Kidney epithelial cell (primary cell): ENCODE results near the gene HAPSTR1. TPM values are rescaled to one million over a fixed set of nuclear protein-coding genes. Genes with fewer than 3 reads are reported as not detected.
A peak's percentile ranks its signal among the peaks of the same experiment; 100 is the strongest.
"Not testable (repeated sequence)": the region's sequence is repeated elsewhere in the genome, so short reads cannot be mapped to it uniquely, and the experiment has no call there.

Experiments
- DNase-seq: peaks from one replicate; pipeline ENCODE4 v3.0.0-alpha.2; 2010; ENCODE audit warnings: low read depth
- H3K27me3 ChIP-seq: 2 replicates; pipeline ENCODE4 v1.6.0; 2011; ENCODE audit warnings: low read length; ENCODE audit not compliant: control insufficient read depth, insufficient read depth
- H3K36me3 ChIP-seq: 2 replicates; pipeline ENCODE4 v1.5.1; 2011; ENCODE audit warnings: low read length; ENCODE audit not compliant: control insufficient read depth, insufficient read depth
- H3K4me3 ChIP-seq: 2 replicates; pipeline ENCODE4 v1.5.1; 2011; ENCODE audit warnings: low read depth, mild to moderate bottlenecking, control low read depth, low read length
- CTCF ChIP-seq: IDR thresholded peaks from 2 replicates; pipeline ENCODE4 v1.5.1; 2011; ENCODE audit warnings: mild to moderate bottlenecking, moderate library complexity, low read length, control low read depth, inconsistent platforms; ENCODE audit not compliant: insufficient read depth, poor library complexity, severe bottlenecking
- total RNA-seq: library from RNA; depleted of rRNA; stranded (reverse); fragments of >200 nt; gene quantifications from 2 replicates; pipeline ENCODE4 v1.2.3, GENCODE V29; 2015

The HAPSTR1 gene
- total RNA-seq, 1 donor from 2014 or later = 78.2 TPM

- H3K4me3 ChIP-seq = no peak overlapping the region
- H3K36me3 ChIP-seq = no peaks in the 10 kb centered on the region
- DNase-seq = no peak
- no peaks in the 10 kb centered on the region for H3K27me3 ChIP-seq
- no peak for TF ChIP-seq CTCF
These were observed 9.6 kb upstream of the HAPSTR1 start for GRCh38 chr16:9081843-9082242.

GRCh38 chr16:9082422-9082821 is 9.0 kb upstream of the HAPSTR1 start:
- no peak for DNase-seq
- no peak for TF ChIP-seq CTCF
- Histone ChIP-seq H3K4me3 (no peak overlapping the region), H3K27me3 (no peaks in the 10 kb centered on the region), H3K36me3 (no peaks in the 10 kb centered on the region)

GRCh38 chr16:9087733-9088132 is 3.7 kb upstream of the HAPSTR1 start:
- not testable (repeated sequence) for H3K4me3 ChIP-seq, DNase-seq, H3K36me3 ChIP-seq, H3K27me3 ChIP-seq

- no peak for DNase-seq
- H3K27me3 ChIP-seq = no peaks in the 10 kb centered on the region
- TF ChIP-seq CTCF = no peak
These were observed 2.6 kb upstream of the HAPSTR1 start for GRCh38 chr16:9088848-9089247.

GRCh38 chr16:9089660-9090059 is 1.8 kb upstream of the HAPSTR1 start:
- Histone ChIP-seq H3K4me3 (no peak overlapping the region), H3K27me3 (no peaks in the 10 kb centered on the region), H3K36me3 (peaks cover 2% of the 10 kb centered on the region)
- no peak for DNase-seq
- TF ChIP-seq CTCF = no peak

More at GRCh38 chr16:9088848-9089247, 2.6 kb upstream of the HAPSTR1 start:
- H3K4me3 ChIP-seq = no peak overlapping the region
- H3K36me3 ChIP-seq = peaks cover 2% of the 10 kb centered on the region

GRCh38 chr16:9090101-9090959 is 1.1 kb upstream of the HAPSTR1 start:
- peaks cover 2% of the 10 kb centered on the region for H3K36me3 ChIP-seq
- no peak for TF ChIP-seq CTCF
- no peak for DNase-seq

More at GRCh38 chr16:9090101-9090959, 1.1 kb upstream of the HAPSTR1 start:
- H3K4me3 ChIP-seq = peak overlapping the region; percentile 54
- H3K27me3 ChIP-seq = no peaks in the 10 kb centered on the region
